Measurements from ENCODE around the gene ANKS1B.

- TF ChIP-seq CTCF (conservative IDR thresholded peaks at IDR 0.05; ENCODE audit: low read length) (no peak), EZH2phosphoT487 (IDR thresholded peaks at IDR 0.05; ENCODE audit: borderline replicate concordance) (no peak)
These were observed 1214.5 kb downstream of the ANKS1B start for GRCh38 chr12:98770230-98770629.
